HG03064 (cell line): ENCODE data around the gene CRY1.
"Not testable (repeated sequence)": the region's sequence is repeated elsewhere in the genome, so short reads cannot be mapped to it uniquely, and the experiment has no call there.

ENCODE experiments used
- ATAC-seq: cut with Tn5 transposase; IDR thresholded peaks from one replicate; pipeline ENCODE4 v1.9.1; 2021; ENCODE audit warnings: low read depth; ENCODE audit not compliant: unreplicated experiment

The CRY1 gene

GRCh38 chr12:107073266-107073665 is 20.1 kb downstream of the CRY1 start:
- not testable (repeated sequence) for ATAC-seq

GRCh38 chr12:107066691-107067090 is 26.7 kb downstream of the CRY1 start:
- ATAC-seq, result no peak

GRCh38 chr12:107064687-107065086 is 28.7 kb downstream of the CRY1 start:
- ATAC-seq, result no peak

DNA sequence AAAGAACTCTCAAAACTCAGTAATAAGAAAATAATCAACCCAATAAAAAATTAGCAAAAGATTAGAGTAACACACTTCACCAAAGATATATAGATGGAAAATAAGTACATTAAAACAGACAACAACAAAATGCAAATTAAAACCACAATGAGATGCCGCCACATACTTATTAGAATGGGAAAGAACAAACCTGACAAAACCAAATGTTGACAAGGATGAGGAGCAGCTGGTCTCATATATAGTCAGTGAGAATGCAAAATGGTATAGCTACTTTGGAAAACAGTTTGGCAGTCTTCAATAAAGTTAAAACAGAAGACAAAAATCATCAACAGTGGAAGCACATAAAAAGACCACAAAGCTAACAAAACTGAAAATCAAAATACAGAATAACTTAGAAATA is 29.1 kb downstream of the CRY1 start:
- ATAC-seq, result no peak

DNA sequence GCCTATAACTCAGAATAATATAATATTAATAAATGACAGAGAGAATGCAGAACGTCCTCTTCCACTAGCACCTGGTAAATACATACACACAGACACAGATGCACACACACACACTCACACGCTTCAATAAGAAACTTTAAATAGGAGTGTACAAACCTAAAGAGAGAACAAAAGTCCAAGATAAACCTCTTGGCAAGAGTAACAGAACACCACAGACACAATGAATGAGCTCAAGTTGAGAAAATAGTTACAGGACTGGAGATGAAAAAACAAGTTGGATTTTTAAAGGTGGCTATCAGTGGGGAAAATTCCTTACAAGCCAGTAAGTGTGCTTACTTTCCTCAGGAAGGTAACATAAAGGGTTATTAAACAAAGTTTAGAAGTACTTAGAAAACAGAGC is 35.2 kb downstream of the CRY1 start:
- no peak for ATAC-seq

DNA sequence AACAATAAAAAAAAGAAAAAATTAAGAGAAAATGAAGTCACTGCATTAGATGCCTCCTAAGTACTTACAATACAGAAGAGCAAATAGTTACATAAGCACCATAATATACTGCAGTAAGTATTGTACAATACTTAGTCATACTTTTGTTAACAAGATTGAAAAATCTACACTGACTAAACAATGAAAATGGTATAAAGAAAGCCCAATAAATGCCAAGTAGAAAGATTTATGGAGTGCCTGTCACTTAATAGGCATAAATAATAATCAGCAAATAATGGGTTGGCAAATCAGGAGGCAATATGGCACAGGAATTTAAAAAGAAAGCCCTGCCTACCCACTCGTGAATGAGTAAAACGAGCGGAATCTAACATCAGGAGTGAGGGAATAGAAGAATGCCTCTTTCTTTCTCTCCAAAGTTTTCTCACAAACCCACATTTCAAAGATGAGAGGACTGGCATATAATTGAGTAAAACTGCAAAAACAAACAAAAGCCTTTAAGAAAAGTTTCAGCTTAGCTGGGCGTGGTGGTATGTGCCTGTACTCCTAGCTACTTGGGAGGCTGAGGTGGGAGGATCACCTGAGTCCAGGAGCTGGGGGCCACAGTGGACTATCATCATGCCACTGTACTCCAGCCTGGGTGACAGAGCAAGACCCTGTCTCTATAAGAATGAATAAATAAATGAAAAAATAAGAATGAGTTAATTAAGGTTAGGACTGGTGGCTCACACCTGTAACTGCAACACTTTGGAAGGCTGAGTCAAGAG is 36.1 kb downstream of the CRY1 start:
- no peak for ATAC-seq

GRCh38 chr12:107053709-107054108 is 39.6 kb downstream of the CRY1 start:
- no peak for ATAC-seq

DNA sequence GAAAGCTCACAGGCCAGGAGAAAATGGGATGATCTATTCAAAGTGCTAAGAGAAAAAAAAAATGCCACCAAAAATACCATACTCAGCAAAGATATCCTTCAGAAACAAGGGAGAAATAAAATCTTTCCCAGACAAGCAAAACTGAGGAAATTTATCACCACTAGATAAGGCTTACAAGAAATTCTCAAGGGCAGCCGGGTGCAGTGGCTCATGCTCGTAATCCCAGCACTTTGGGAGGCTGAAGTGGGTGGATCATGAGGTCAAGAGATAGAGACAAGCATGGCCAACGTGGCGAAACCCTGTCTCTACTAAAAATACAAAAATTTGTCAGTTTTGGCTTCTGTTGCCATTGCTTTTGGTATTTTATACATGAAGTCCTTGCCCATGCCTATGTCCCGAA is 48.2 kb downstream of the CRY1 start:
- ATAC-seq, result no peak

GRCh38 chr12:107042801-107043200 is 50.5 kb downstream of the CRY1 start:
- no peak for ATAC-seq

DNA sequence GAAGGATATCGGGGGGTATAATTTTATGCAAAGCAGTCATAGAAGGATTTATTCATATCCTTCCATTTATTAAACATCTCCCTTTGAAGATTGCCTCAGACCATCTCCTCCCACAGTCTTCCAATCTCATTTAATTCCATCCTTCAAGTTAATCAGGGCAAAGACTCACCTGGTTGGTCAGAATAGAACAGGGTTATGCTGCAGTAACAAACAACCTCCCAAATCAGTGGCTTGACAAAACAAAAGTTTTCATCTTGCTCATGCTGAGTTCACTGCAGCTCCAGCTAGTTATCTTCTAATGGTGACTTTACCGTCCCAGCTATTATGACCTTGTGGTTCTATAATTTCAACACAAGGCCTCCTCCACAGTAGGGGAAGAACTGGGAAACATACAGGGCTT is 57.6 kb downstream of the CRY1 start:
- ATAC-seq, result no peak

DNA sequence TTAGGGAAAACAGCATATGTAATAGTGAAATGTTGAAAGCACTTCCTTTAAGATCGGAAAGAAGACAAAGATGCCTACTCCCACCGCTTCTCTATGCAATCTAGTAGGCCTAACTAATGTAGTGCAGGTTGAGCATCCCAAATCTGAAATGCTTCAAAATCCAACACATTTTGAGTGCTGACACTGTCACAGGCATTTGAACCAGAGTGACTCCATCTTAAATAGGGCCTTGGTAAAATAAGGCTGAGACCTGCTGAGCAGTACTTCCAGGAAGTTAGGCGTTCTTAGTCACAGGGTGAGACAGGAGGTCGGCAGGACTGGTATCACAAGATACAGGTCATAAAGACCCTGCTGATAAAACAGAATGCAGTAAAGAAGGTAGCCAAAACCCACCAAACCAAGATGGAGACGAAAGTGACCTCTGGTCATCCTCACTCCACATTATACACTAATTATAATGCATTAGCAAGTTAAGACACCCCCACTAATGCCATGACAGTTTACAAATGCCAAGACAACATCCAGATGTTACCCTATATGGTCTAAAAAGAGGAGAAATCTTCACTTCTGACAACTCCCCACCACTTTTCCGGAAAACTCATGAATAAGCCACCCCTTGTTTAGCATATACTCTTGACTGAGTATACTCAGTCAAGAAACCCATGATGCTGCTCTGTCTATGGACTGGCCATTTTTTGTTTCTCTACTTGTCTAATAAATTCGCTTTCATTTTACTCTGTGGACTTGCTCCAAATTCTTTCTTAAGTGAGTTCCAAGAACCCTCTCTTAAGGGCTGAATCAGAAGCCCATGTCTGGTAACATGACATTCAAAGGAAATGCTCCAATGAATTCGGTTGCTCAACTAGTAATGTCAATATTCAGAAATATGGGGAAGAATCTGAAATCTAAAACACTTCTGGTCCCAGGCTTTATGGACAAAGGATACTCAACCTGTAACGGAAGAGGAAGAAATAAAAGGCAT is 59.3 kb downstream of the CRY1 start:
- no peak for ATAC-seq

- ATAC-seq, result no peak
Observed at GRCh38 chr12:107032266-107032665, 61.1 kb downstream of the CRY1 start.

GRCh38 chr12:107031061-107031460 is 62.3 kb downstream of the CRY1 start:
- no peak for ATAC-seq

- no peak for ATAC-seq
Observed at GRCh38 chr12:107029081-107029480, 64.3 kb downstream of the CRY1 start.

- no peak for ATAC-seq
Observed at GRCh38 chr12:107027636-107028053, 65.7 kb downstream of the CRY1 start.

DNA sequence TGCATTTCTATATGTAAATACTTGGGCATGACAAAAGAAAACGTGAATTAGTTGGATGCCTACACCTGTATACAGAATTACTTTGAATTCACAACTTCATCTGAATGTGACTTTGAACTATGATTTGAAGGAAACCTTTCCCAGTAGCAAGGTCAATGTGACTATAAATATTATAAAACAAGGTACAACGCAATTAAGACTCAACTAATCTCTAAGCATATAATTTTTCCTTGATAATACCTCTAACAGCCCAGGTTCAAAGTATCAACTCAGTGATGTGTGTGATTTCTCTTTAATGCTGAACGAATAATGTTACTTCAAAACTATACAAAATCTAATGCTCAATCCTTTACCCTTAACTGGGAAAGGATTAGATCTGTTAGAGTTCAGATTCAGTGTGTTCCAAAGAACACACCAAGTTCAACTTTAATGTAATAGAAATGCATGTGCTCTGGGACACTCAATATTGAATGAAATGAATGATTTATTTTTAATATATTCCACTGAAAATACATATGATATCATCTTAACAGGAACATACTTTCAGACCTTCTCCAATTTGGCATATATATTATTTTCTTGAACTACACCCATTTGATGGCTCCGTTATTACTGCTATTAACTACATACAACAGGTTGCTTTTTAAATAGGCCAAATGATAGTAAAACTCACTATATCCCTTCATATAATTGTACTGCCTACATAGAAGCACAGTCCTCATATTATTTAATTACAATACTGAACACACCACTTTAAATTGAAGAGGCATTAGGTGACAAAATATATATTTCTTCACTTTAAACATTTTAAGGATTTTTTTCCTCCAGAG is 66.3 kb downstream of the CRY1 start:
- no peak for ATAC-seq

- ATAC-seq, result not testable (repeated sequence)
Observed at GRCh38 chr12:107026356-107026755, 67.0 kb downstream of the CRY1 start.

DNA sequence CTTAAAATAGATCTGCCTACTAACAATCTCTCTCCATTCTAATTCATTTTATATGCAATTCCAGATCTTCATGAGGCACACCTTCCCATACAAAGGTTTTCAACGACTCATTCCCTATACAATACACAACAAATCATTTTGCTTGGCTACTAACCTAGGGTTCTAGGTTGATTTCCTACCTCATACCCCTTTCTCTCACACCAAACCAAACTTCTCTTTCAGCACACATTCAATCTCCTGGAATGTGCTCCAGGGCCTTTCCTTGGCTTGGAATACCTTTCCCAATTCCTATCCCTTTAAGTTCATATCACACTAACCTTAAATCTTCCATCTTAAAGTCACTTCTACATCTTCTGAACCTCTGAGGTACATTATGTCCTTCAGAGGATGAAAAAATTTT is 67.7 kb downstream of the CRY1 start:
- no peak for ATAC-seq

- no peak for ATAC-seq
Observed at GRCh38 chr12:107019546-107019945, 73.8 kb downstream of the CRY1 start.

GRCh38 chr12:107017042-107017441 is 76.3 kb downstream of the CRY1 start:
- no peak for ATAC-seq

GRCh38 chr12:107014055-107014454 is 79.3 kb downstream of the CRY1 start:
- ATAC-seq, result no peak
